NCI-H2107 treated with DMSO at 0.1 percent for 48 hours (cell line): ENCODE measurements around the gene SIRPA.
"Not testable (repeated sequence)": the region's sequence is repeated elsewhere in the genome, so short reads cannot be mapped to it uniquely, and the experiment has no call there.

ENCODE experiments used
- DNase-seq: peaks from one replicate; lab custom pipeline; 2025; ENCODE audit not compliant: unreplicated experiment; lab: John Stamatoyannopoulos, UW

The SIRPA gene

GRCh38 chr20:1905693-1906092 lies 10.5 kb downstream of the SIRPA start:
- no peak for DNase-seq

GRCh38 chr20:1906361-1907051 lies 11.3 kb downstream of the SIRPA start:
- DNase-seq, result no peak

- no peak for DNase-seq
These were observed 12.4 kb downstream of the SIRPA start for GRCh38 chr20:1907586-1907985.

- DNase-seq, result no peak
These were observed 13.0 kb downstream of the SIRPA start for GRCh38 chr20:1908191-1908590.

- DNase-seq, result no peak
These were observed 13.9 kb downstream of the SIRPA start for GRCh38 chr20:1909097-1909496.

- DNase-seq, result no peak
These were observed 16.3 kb downstream of the SIRPA start for GRCh38 chr20:1911536-1911935.

- no peak for DNase-seq
These were observed 16.8 kb downstream of the SIRPA start for GRCh38 chr20:1912053-1912452.

- DNase-seq, result no peak
These were observed 17.4 kb downstream of the SIRPA start for GRCh38 chr20:1912646-1913045.

GRCh38 chr20:1915233-1915632 lies 20.0 kb downstream of the SIRPA start:
- not testable (repeated sequence) for DNase-seq

GRCh38 chr20:1915725-1916124 lies 20.5 kb downstream of the SIRPA start:
- DNase-seq, result no peak

GRCh38 chr20:1917786-1918185 lies 22.6 kb downstream of the SIRPA start:
- no peak for DNase-seq

GRCh38 chr20:1918491-1919165 lies 23.4 kb downstream of the SIRPA start:
- DNase-seq, result no peak

- DNase-seq, result no peak
These were observed 25.0 kb downstream of the SIRPA start for GRCh38 chr20:1920252-1920651.

GRCh38 chr20:1920826-1921225 lies 25.6 kb downstream of the SIRPA start:
- DNase-seq, result no peak

GRCh38 chr20:1921985-1922384 lies 26.8 kb downstream of the SIRPA start:
- DNase-seq, result not testable (repeated sequence)

GRCh38 chr20:1922786-1923185 lies 27.6 kb downstream of the SIRPA start:
- no peak for DNase-seq

GRCh38 chr20:1924910-1925861 lies 30.0 kb downstream of the SIRPA start:
- DNase-seq, result no peak

- DNase-seq, result no peak
These were observed 31.0 kb downstream of the SIRPA start for GRCh38 chr20:1926237-1926636.

GRCh38 chr20:1927217-1927616 lies 32.0 kb downstream of the SIRPA start:
- DNase-seq, result no peak

GRCh38 chr20:1928154-1928553 lies 32.9 kb downstream of the SIRPA start:
- no peak for DNase-seq

- no peak for DNase-seq
These were observed 33.6 kb downstream of the SIRPA start for GRCh38 chr20:1928782-1929181.

GRCh38 chr20:1929460-1929859 lies 34.3 kb downstream of the SIRPA start:
- no peak for DNase-seq
